HepG2 (cell line): ENCODE measurements around the gene INTS2. TPM values are rescaled to one million over a fixed set of nuclear protein-coding genes. Genes with fewer than 3 reads are reported as not detected.

ENCODE experiments used
- ATF7 ChIP-seq, 2 experiments: fragments of 450-650 bp in 1 of 2; sonication (generic) in 1 of 2; formaldehyde crosslinking in 1 of 2; IDR thresholded peaks; 2 replicates each; pipeline versions ENCODE4 v1.4.0 to v1.6.1; 2016 to 2020; ENCODE audit warnings: antibody characterized with exemption in 1 of 2, mild to moderate bottlenecking in 1 of 2, missing genetic modification reagents in 1 of 2
- FOXA1 ChIP-seq, 2 experiments: fragments of 450-650 bp in 1 of 2; sonication (generic) in 1 of 2; formaldehyde crosslinking in 1 of 2; IDR thresholded peaks; 2 replicates each; pipeline versions ENCODE4 v1.4.0 to v1.6.1; 2016 to 2020; ENCODE audit warnings: missing genetic modification reagents in 1 of 2
- FOXP1 ChIP-seq, 2 experiments: fragments of 450-650 bp in 1 of 2; IDR thresholded peaks; 2 replicates each; pipeline ENCODE4 v1.6.1; 2017 to 2018; ENCODE audit warnings: antibody characterized with exemption in 1 of 2
- HOXD1 ChIP-seq: sonication (generic); formaldehyde crosslinking; IDR thresholded peaks from 2 replicates; pipeline ENCODE4 v1.5.0; 2020; ENCODE audit warnings: missing genetic modification reagents
- RELA ChIP-seq: sonication (generic); formaldehyde crosslinking; IDR thresholded peaks from 2 replicates; pipeline ENCODE4 v1.4.0; 2020; ENCODE audit warnings: missing genetic modification reagents
- SETDB1 ChIP-seq: sonication (generic); formaldehyde crosslinking; IDR thresholded peaks from 2 replicates; pipeline ENCODE4 v1.5.1; 2020; ENCODE audit warnings: missing genetic modification reagents, mild to moderate bottlenecking, borderline replicate concordance
- ZNF451 ChIP-seq: sonication (generic); formaldehyde crosslinking; IDR thresholded peaks from 2 replicates; pipeline ENCODE4 v1.5.0; 2020; ENCODE audit warnings: mild to moderate bottlenecking, missing genetic modification reagents
- ZNF557 ChIP-seq: sonication (generic); formaldehyde crosslinking; IDR thresholded peaks from 2 replicates; pipeline ENCODE4 v1.4.0; 2020; ENCODE audit warnings: missing genetic modification reagents
- ZNF572 ChIP-seq: sonication (generic); formaldehyde crosslinking; IDR thresholded peaks from 2 replicates; pipeline ENCODE4 v1.5.1; 2020; ENCODE audit warnings: mild to moderate bottlenecking, missing genetic modification reagents
- ZNF766 ChIP-seq: sonication (generic); formaldehyde crosslinking; IDR thresholded peaks from 2 replicates; pipeline ENCODE4 v1.5.0; 2020; ENCODE audit warnings: missing genetic modification reagents, borderline replicate concordance
- ZNF790 ChIP-seq: sonication (generic); formaldehyde crosslinking; IDR thresholded peaks from 2 replicates; pipeline ENCODE4 v1.8.0; 2022; ENCODE audit warnings: missing genetic modification reagents, mild to moderate bottlenecking, borderline replicate concordance
- polyA plus RNA-seq, 8 experiments: library from polyadenylated mRNA; depleted of rRNA in 3 of 8; stranded (reverse) in 7 of 8; unstranded in 1 of 8; fragments of >200 nt; fragmentation: Illumina TruSeq in 4 of 8; extraction: Trizol in 4 of 8; gene quantifications; 2 replicates each; pipeline versions ENCODE4 v1.2.1 to v1.2.3, GENCODE V29; 2011 to 2016; ENCODE audit warnings: low read depth in 4 of 8, missing spikeins in 1 of 8, mixed read lengths in 1 of 8; ENCODE audit not compliant: insufficient read depth in 1 of 8
- total RNA-seq, 5 experiments: library from RNA; depleted of rRNA; stranded (reverse); fragments of >200 nt; fragmentation: Illumina TruSeq; extraction: Trizol; gene quantifications; 2 replicates each; pipeline ENCODE4 v1.2.3, GENCODE V29; 2016; ENCODE audit warnings: low read depth in 1 of 5
- TF ChIP-seq, protein P1 (sequence below): sonication (generic); formaldehyde crosslinking; IDR thresholded peaks from 2 replicates; pipeline ENCODE4 v1.5.0; 2020; ENCODE audit warnings: mild to moderate bottlenecking, missing genetic modification reagents
- TF ChIP-seq, protein P2 (sequence below): sonication (generic); formaldehyde crosslinking; IDR thresholded peaks from 2 replicates; pipeline ENCODE4 v1.4.0; 2020; ENCODE audit warnings: missing genetic modification reagents; ENCODE audit errors: not compliant biosample characterization
- TF ChIP-seq, protein P3 (sequence below): IDR thresholded peaks from 2 replicates; pipeline ENCODE4 v1.6.1; 2016; ENCODE audit warnings: low read depth, control low read depth
- TF ChIP-seq, protein P4 (sequence below): sonication (generic); formaldehyde crosslinking; IDR thresholded peaks from 2 replicates; pipeline ENCODE4 v1.9.0; 2021; ENCODE audit warnings: missing genetic modification reagents, borderline replicate concordance
- TF ChIP-seq, protein P5 (sequence below): sonication (generic); formaldehyde crosslinking; IDR thresholded peaks from 2 replicates; pipeline ENCODE4 v1.4.0; 2020; ENCODE audit warnings: missing genetic modification reagents

The INTS2 gene
- total and polyA plus RNA-seq, 2 of the 13 experiments (the other 11 are each of a cell fraction or from before 2014, with no cell fraction given) = 20.5 to 30.2 TPM

DNA sequence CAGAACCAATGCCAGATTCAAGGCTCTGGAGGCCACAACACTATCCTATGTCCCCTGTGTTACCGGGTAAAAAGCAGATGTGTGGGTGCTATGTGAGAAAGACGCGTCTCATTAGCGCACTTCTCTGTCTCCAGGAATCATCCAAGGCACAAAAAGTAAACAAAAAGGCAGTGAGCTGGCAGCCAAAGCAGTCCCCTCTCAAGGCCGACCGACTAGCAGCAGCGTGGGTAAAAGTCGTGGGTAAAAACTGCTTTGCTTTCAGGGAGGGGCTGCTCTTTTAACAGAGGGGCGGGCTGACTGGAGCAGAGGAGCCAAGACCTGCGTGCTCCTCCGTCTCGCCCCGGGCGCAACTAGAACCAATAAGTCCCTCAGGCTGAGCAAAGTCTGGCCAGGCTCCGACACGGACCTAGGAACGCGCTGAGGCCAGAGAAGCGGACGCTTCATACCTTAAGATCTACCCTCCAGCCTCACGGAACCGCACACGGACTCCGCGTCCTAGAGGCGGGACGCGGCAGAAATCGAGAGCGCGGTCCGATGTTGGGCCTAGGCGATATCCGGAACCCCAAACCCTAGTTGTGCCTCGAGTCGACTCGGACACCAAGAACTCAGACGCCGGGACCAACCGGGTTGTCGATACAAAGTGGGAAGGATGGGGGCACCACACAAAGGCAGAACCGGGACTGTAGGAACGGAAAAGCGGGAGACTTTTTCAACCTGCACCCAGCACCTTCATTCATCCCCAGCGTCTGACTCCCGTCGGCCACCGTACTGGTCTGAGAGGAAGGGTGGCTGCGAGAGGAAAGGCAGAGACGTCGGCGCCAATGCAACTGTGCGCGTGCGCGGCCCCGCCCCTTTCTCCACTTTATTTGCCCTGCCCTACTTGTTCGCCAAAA is at the start of gene INTS2 (continued):
- no peak for TF ChIP-seq ATF7 (IDR thresholded peaks at IDR 0.05)
- TF ChIP-seq ATF7 (CRISPR knock-in tag; IDR thresholded peaks at IDR 0.05) = no peak; the same call in 1 of the 2 replicates
- no peak for TF ChIP-seq FOXA1 (IDR thresholded peaks at IDR 0.05)
- 0 out of 2 replicates have a peak, but pooled peaks have one; percentile 2 for TF ChIP-seq FOXA1 (CRISPR knock-in tag; IDR thresholded peaks at IDR 0.05)
- 0 out of 2 replicates have a peak, but pooled peaks have one; percentile 22 for TF ChIP-seq ZNF557 (CRISPR knock-in tag)
- TF ChIP-seq, protein P1, sequence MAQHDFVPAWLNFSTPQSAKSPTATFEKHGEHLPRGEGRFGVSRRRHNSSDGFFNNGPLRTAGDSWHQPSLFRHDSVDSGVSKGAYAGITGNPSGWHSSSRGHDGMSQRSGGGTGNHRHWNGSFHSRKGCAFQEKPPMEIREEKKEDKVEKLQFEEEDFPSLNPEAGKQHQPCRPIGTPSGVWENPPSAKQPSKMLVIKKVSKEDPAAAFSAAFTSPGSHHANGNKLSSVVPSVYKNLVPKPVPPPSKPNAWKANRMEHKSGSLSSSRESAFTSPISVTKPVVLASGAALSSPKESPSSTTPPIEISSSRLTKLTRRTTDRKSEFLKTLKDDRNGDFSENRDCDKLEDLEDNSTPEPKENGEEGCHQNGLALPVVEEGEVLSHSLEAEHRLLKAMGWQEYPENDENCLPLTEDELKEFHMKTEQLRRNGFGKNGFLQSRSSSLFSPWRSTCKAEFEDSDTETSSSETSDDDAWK (CRISPR knock-in tag) = no peak
- peak; percentile 93 for TF ChIP-seq ZNF451 (CRISPR knock-in tag)
- TF ChIP-seq RELA = no peak
- no peak; the same call in 1 of the 2 replicates for TF ChIP-seq ZNF790 (CRISPR knock-in tag)
- peak; percentile 43; the same call in 1 of the 2 replicates for TF ChIP-seq ZNF766 (CRISPR knock-in tag)
- TF ChIP-seq, protein P2, sequence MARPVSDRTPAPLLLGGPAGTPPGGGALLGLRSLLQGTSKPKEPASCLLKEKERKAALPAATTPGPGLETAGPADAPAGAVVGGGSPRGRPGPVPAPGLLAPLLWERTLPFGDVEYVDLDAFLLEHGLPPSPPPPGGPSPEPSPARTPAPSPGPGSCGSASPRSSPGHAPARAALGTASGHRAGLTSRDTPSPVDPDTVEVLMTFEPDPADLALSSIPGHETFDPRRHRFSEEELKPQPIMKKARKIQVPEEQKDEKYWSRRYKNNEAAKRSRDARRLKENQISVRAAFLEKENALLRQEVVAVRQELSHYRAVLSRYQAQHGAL = peak; percentile 51
- TF ChIP-seq, protein P3, sequence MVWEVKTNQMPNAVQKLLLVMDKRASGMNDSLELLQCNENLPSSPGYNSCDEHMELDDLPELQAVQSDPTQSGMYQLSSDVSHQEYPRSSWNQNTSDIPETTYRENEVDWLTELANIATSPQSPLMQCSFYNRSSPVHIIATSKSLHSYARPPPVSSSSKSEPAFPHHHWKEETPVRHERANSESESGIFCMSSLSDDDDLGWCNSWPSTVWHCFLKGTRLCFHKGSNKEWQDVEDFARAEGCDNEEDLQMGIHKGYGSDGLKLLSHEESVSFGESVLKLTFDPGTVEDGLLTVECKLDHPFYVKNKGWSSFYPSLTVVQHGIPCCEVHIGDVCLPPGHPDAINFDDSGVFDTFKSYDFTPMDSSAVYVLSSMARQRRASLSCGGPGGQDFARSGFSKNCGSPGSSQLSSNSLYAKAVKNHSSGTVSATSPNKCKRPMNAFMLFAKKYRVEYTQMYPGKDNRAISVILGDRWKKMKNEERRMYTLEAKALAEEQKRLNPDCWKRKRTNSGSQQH (CRISPR knock-in tag) = peak; percentile 99
- TF ChIP-seq, protein P4, sequence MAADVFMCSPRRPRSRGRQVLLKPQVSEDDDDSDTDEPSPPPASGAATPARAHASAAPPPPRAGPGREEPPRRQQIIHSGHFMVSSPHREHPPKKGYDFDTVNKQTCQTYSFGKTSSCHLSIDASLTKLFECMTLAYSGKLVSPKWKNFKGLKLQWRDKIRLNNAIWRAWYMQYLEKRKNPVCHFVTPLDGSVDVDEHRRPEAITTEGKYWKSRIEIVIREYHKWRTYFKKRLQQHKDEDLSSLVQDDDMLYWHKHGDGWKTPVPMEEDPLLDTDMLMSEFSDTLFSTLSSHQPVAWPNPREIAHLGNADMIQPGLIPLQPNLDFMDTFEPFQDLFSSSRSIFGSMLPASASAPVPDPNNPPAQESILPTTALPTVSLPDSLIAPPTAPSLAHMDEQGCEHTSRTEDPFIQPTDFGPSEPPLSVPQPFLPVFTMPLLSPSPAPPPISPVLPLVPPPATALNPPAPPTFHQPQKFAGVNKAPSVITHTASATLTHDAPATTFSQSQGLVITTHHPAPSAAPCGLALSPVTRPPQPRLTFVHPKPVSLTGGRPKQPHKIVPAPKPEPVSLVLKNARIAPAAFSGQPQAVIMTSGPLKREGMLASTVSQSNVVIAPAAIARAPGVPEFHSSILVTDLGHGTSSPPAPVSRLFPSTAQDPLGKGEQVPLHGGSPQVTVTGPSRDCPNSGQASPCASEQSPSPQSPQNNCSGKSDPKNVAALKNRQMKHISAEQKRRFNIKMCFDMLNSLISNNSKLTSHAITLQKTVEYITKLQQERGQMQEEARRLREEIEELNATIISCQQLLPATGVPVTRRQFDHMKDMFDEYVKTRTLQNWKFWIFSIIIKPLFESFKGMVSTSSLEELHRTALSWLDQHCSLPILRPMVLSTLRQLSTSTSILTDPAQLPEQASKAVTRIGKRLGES (CRISPR knock-in tag) = peak; percentile 56; the same call in 1 of the 2 replicates
- TF ChIP-seq, protein P5, sequence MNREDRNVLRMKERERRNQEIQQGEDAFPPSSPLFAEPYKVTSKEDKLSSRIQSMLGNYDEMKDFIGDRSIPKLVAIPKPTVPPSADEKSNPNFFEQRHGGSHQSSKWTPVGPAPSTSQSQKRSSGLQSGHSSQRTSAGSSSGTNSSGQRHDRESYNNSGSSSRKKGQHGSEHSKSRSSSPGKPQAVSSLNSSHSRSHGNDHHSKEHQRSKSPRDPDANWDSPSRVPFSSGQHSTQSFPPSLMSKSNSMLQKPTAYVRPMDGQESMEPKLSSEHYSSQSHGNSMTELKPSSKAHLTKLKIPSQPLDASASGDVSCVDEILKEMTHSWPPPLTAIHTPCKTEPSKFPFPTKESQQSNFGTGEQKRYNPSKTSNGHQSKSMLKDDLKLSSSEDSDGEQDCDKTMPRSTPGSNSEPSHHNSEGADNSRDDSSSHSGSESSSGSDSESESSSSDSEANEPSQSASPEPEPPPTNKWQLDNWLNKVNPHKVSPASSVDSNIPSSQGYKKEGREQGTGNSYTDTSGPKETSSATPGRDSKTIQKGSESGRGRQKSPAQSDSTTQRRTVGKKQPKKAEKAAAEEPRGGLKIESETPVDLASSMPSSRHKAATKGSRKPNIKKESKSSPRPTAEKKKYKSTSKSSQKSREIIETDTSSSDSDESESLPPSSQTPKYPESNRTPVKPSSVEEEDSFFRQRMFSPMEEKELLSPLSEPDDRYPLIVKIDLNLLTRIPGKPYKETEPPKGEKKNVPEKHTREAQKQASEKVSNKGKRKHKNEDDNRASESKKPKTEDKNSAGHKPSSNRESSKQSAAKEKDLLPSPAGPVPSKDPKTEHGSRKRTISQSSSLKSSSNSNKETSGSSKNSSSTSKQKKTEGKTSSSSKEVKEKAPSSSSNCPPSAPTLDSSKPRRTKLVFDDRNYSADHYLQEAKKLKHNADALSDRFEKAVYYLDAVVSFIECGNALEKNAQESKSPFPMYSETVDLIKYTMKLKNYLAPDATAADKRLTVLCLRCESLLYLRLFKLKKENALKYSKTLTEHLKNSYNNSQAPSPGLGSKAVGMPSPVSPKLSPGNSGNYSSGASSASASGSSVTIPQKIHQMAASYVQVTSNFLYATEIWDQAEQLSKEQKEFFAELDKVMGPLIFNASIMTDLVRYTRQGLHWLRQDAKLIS (CRISPR knock-in tag) = peak; percentile 58; the same call in 1 of the 2 replicates
- no peak for TF ChIP-seq FOXP1 (IDR thresholded peaks at IDR 0.05)
- no peak for TF ChIP-seq FOXP1 (CRISPR knock-in tag; IDR thresholded peaks at IDR 0.05)
- no peak for TF ChIP-seq SETDB1 (CRISPR knock-in tag)
- no peak for TF ChIP-seq ZNF572 (CRISPR knock-in tag)
- 0 out of 2 replicates have a peak, but pooled peaks have one; percentile 69 for TF ChIP-seq HOXD1 (CRISPR knock-in tag)
